ENCODE results near the gene YWHAH. TPM values are rescaled to one million over a fixed set of nuclear protein-coding genes. Genes with fewer than 3 reads are reported as not detected.
A peak's percentile ranks its signal among the peaks of the same experiment; 100 is the strongest.

Gene YWHAH
- total and polyA plus RNA-seq, 9 of the 15 experiments (the other 6 are each of a cell fraction or from before 2014, with no cell fraction given): 32.0 to 177 (median 114) TPM

DNA sequence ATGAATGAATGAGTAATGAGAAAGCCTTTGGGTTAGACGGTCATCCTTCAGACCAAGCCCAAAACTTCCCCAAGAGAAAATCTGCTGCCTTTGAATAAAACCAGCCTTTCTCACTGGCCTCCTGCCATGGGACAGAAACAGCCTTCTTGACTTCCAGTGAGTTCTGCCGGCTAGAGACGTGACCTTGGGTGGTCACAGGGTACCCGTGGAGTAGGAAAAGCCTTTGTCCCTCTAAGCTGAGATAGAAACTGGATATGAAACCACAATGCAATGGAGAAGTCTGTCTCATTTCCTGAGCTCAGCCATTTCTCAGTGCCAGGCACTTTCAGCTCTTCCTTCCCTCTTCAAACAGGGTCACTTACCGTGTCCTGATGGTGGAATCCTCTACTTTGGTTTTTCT, 21.2 kb upstream of the YWHAH start:
- BruUV-seq (replicated peaks): no TSS peak
- H3K4me2 ChIP-seq (ENCODE audit: insufficient read depth, low read length): no peak overlapping the region
- WGBS (ENCODE audit: insufficient coverage, low coverage, missing lambda C conversion rate): 28% methylated on average over 4 of the region's 5 CpGs
- intact Hi-C loops (cut with micrococcal nuclease): no loop called here
- no peak overlapping the region for H3K4me3 ChIP-seq
- no peak overlapping the region; the same call in 2 of the 3 replicates for H3K27ac ChIP-seq (ENCODE audit: extremely low read depth, low read depth, low read length)
- POLR2A ChIA-PET: interaction anchor here (1.0 kb wide), 1 partner anchor 28 kb away, joined by 3 read pairs; no protein-coding TSS in a partner anchor
- H3K9me3 ChIP-seq (replicated peaks; ENCODE audit: control insufficient read depth, insufficient read depth, low read depth, low read length): no peaks in the 10 kb centered on the region
- H3K27me3 ChIP-seq (ENCODE audit: control insufficient read depth in 2 of 2, insufficient read depth in 2 of 2, low read length in 2 of 2): no peaks in the 10 kb centered on the region
- H3K4me1 ChIP-seq (replicated peaks in 1 of 2; ENCODE audit: control insufficient read depth in 2 of 2, insufficient read depth in 2 of 2, low read length in 2 of 2): peaks cover 0 to 3% of the 10 kb centered on the region in 2 experiments; a peak in 3 of 5 replicates
- TF ChIP-seq CCNT2 (IDR thresholded peaks at IDR 0.05; ENCODE audit: borderline replicate concordance, extremely low read depth, insufficient read length, low read depth, low read length) (no peak), PTTG1 (tag; IDR thresholded peaks at IDR 0.05; ENCODE audit: low read depth) (no peak), HDAC2 (IDR thresholded peaks at IDR 0.05) (no peak)
- no peaks in the 10 kb centered on the region for H4K20me1 ChIP-seq (replicated peaks; ENCODE audit: control insufficient read depth, insufficient read depth, low read length)
- peaks cover 4% of the 10 kb centered on the region for H3K9me1 ChIP-seq (ENCODE audit: control insufficient read depth, insufficient read depth, low read length)
- in situ Hi-C loops (cut with MboI): no loop called here
- no peak for DNase-seq (ENCODE audit: extremely low read depth in 1 of 4, low spot score in 3 of 4)
- no peak; the same call in 2 of the 3 replicates for ATAC-seq
- no peaks in the 10 kb centered on the region; the same call in 2 of the 3 replicates for H3K36me3 ChIP-seq (ENCODE audit: control insufficient read depth, insufficient read depth, low read length)
- H3K9ac ChIP-seq (ENCODE audit: insufficient read depth in 1 of 2, low read depth in 2 of 2, low read length in 2 of 2): no peak overlapping the region
- peak overlapping the region; percentile 35 for H2AFZ ChIP-seq (ENCODE audit: low read depth, low read length)
- CTCF ChIA-PET (ENCODE audit: low intra/inter-chr PET ratio): no interaction called here
- FAIRE-seq: peak; percentile 73
- H3K79me2 ChIP-seq (ENCODE audit: control insufficient read depth, insufficient read depth, low read length): no peaks in the 10 kb centered on the region

DNA sequence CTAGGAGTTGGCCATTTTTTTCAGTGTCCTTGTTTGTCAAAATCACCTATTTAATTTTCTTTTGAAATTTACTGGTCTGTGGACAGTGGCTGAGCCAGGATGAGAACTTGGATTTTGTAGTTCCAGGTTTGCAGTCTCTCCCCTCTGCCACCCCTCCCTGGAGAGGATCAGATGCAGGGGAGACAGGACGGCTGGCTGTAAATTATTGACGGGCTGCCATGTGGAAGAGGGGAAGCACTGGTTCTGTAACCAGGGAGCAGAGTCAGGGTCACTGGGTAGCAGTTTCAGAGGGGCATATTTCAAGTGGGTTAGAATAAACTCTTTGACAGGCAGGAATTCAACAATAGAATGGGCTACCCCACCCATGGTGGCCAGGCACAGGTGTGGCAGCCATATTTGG, 20.6 kb upstream of the YWHAH start:
- ATAC-seq: no peak
- H3K9me3 ChIP-seq (replicated peaks; ENCODE audit: control insufficient read depth, insufficient read depth, low read depth, low read length): no peaks in the 10 kb centered on the region
- WGBS (ENCODE audit: insufficient coverage, low coverage, missing lambda C conversion rate): 83% methylated on average over 2 of the region's 2 CpGs
- H3K27ac ChIP-seq (ENCODE audit: extremely low read depth, low read depth, low read length): no peak overlapping the region
- BruUV-seq (replicated peaks): no TSS peak
- H3K79me2 ChIP-seq (ENCODE audit: control insufficient read depth, insufficient read depth, low read length): no peaks in the 10 kb centered on the region
- no peak overlapping the region for H3K4me3 ChIP-seq
- DNase-seq (ENCODE audit: extremely low read depth in 1 of 4, low spot score in 3 of 4): no peak
- peaks cover 4% of the 10 kb centered on the region for H3K9me1 ChIP-seq (ENCODE audit: control insufficient read depth, insufficient read depth, low read length)
- POLR2A ChIA-PET: interaction anchor here (1.0 kb wide), 1 partner anchor 28 kb away, joined by 3 read pairs; no protein-coding TSS in a partner anchor
- CTCF ChIA-PET (ENCODE audit: low intra/inter-chr PET ratio): no interaction called here
- no peak overlapping the region for H3K4me2 ChIP-seq (ENCODE audit: insufficient read depth, low read length)
- in situ Hi-C loops (cut with MboI): no loop called here
- no peaks in the 10 kb centered on the region for H4K20me1 ChIP-seq (replicated peaks; ENCODE audit: control insufficient read depth, insufficient read depth, low read length)
- H3K9ac ChIP-seq (ENCODE audit: insufficient read depth in 1 of 2, low read depth in 2 of 2, low read length in 2 of 2): no peak overlapping the region
- FAIRE-seq: no peak
- H3K27me3 ChIP-seq (ENCODE audit: control insufficient read depth in 2 of 2, insufficient read depth in 2 of 2, low read length in 2 of 2): no peaks in the 10 kb centered on the region
- no peaks in the 10 kb centered on the region; the same call in 2 of the 3 replicates for H3K36me3 ChIP-seq (ENCODE audit: control insufficient read depth, insufficient read depth, low read length)
- H2AFZ ChIP-seq (ENCODE audit: low read depth, low read length): no peak overlapping the region
- intact Hi-C loops (cut with micrococcal nuclease): no loop called here
- H3K4me1 ChIP-seq (replicated peaks in 1 of 2; ENCODE audit: control insufficient read depth in 2 of 2, insufficient read depth in 2 of 2, low read length in 2 of 2): peaks cover 0 to 3% of the 10 kb centered on the region in 2 experiments; a peak in 3 of 5 replicates
- TF ChIP-seq MEF2A (IDR thresholded peaks at IDR 0.05; ENCODE audit: control insufficient read depth, low read depth, low read length) (no peak), MCM2 (IDR thresholded peaks at IDR 0.05; ENCODE audit: low read depth) (no peak), ZNF140 (CRISPR knock-in tag; IDR thresholded peaks at IDR 0.05) (no peak), XRCC3 (IDR thresholded peaks at IDR 0.05) (no peak)
- TF ChIP-seq, protein P1, sequence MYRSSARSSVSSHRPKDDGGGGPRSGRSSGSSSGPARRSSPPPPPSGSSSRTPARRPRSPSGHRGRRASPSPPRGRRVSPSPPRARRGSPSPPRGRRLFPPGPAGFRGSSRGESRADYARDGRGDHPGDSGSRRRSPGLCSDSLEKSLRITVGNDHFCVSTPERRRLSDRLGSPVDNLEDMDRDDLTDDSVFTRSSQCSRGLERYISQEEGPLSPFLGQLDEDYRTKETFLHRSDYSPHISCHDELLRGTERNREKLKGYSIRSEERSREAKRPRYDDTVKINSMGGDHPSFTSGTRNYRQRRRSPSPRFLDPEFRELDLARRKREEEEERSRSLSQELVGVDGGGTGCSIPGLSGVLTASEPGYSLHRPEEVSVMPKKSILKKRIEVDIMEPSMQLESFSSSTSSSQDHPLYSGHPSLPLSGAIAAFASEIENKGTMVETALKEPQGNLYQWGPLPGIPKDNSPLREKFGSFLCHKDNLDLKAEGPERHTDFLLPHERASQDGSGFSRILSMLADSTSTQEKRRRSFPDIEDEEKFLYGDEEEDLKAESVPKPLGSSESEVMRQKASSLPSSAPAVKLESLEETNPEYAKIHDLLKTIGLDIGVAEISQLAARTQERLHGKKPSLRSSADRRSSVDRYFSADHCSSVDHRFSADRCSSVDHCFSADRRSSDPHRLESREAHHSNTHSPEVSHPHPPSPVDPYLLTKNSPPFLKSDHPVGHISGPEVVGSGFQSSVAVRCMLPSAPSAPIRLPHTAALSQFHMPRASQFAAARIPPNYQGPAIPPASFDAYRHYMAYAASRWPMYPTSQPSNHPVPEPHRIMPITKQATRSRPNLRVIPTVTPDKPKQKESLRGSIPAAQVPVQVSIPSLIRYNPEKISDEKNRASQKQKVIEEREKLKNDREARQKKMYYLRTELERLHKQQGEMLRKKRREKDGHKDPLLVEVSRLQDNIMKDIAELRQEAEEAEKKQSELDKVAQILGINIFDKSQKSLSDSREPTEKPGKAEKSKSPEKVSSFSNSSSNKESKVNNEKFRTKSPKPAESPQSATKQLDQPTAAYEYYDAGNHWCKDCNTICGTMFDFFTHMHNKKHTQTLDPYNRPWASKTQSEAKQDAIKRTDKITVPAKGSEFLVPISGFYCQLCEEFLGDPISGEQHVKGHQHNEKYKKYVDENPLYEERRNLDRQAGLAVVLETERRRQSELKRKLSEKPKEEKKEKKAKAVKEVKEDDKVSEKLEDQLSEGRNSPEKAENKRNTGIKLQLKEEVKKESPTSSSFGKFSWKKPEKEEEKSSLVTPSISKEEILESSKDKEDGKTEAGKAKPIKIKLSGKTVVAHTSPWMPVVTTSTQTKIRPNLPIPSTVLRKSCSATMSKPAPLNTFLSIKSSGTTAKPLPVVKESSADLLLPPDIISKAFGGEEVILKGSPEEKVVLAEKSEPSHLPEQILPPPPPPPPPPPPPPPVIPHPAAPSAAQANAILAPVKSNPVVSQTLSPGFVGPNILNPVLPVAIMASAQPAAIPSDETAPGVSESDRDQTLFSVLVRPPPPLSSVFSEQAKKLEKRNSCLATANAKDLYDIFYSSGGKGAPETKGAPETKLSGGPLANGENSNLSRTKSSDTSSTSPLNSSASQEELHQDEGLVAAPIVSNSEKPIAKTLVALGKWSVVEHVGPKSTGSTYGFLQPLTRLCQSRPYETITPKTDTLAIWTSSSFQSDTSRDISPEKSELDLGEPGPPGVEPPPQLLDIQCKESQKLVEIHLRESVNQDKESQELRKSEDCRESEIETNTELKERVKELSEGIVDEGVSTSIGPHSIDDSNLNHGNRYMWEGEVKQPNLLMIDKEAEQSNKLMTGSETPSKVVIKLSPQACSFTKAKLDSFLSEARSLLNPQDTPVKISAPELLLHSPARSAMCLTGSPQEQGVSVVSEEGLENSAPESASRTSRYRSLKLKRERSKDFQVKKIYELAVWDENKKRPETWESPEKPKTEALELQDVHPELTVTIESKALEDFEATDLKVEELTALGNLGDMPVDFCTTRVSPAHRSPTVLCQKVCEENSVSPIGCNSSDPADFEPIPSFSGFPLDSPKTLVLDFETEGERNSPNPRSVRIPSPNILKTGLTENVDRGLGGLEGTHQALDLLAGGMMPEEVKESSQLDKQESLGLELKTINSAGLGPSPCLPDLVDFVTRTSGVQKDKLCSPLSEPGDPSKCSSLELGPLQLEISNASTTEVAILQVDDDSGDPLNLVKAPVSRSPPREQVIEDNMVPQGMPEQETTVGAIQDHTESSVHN (IDR thresholded peaks at IDR 0.05; ENCODE audit: borderline replicate concordance in 1 of 2, low read depth in 1 of 2): no peak
